GM23248 (cell line): ENCODE results near the gene FAM111B.

Experiments
- EZH2 ChIP-seq: fragments of 200-600 bp; sonication (generic); IDR thresholded peaks from 2 replicates; pipeline ENCODE4 v1.6.1; 2018; ENCODE audit warnings: antibody characterized with exemption, mild to moderate bottlenecking; ENCODE audit not compliant: insufficient read depth, poor library complexity, severe bottlenecking
- EZH2phosphoT487 ChIP-seq: fragments of 200-600 bp; sonication (generic); IDR thresholded peaks from 2 replicates; pipeline ENCODE4 v1.6.1; 2018; ENCODE audit warnings: antibody characterized with exemption, moderate library complexity, mild to moderate bottlenecking, low read depth; ENCODE audit not compliant: insufficient read depth

DNA sequence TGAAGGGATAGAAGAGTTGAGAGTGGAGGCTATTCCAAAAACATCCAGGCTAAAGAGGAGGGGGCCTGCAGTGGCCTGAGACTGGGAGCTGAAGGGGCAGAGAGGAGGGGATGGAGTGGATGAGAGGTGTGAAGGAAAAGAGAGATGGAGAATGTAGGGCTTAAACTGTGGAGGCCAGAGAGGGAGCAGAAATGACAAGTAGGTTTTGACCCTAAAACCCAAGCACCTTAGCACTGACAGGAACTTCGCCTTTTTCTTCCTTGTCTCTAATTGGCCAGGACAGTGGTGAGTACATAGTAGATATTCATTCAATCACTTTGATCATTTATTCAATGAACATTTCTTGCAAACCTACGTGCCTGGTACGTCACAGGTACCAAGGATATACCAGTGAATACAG, 7.3 kb downstream of the FAM111B start:
- TF ChIP-seq EZH2 (no peak), EZH2phosphoT487 (no peak)
